Mammary epithelial cell (primary cell): ENCODE results near the gene TTC39C.

ENCODE experiments used
- EZH2 ChIP-seq: IDR thresholded peaks from 2 replicates; pipeline ENCODE4 v1.6.1; 2012; ENCODE audit warnings: low read length, inconsistent platforms, borderline replicate concordance
- TF ChIP-seq, protein P1 (sequence below), 2 donors: IDR thresholded peaks in 1 of 2; conservative IDR thresholded peaks in 1 of 2; 2 replicates each; pipeline ENCODE4 v1.5.1; 2011 to 2012; ENCODE audit warnings: inconsistent platforms in 2 of 2, low read length in 2 of 2, mild to moderate bottlenecking in 2 of 2, control low read depth in 1 of 2, low read depth in 1 of 2; ENCODE audit not compliant: insufficient read depth in 1 of 2; ENCODE audit errors: extremely low read depth in 1 of 2

- TF ChIP-seq, protein P1, sequence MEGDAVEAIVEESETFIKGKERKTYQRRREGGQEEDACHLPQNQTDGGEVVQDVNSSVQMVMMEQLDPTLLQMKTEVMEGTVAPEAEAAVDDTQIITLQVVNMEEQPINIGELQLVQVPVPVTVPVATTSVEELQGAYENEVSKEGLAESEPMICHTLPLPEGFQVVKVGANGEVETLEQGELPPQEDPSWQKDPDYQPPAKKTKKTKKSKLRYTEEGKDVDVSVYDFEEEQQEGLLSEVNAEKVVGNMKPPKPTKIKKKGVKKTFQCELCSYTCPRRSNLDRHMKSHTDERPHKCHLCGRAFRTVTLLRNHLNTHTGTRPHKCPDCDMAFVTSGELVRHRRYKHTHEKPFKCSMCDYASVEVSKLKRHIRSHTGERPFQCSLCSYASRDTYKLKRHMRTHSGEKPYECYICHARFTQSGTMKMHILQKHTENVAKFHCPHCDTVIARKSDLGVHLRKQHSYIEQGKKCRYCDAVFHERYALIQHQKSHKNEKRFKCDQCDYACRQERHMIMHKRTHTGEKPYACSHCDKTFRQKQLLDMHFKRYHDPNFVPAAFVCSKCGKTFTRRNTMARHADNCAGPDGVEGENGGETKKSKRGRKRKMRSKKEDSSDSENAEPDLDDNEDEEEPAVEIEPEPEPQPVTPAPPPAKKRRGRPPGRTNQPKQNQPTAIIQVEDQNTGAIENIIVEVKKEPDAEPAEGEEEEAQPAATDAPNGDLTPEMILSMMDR (conservative IDR thresholded peaks at IDR 0.05 in 1 of 2, IDR thresholded peaks at IDR 0.05 in 1 of 2; ENCODE audit: extremely low read depth in 1 of 2, insufficient read depth in 1 of 2, low read depth in 1 of 2, low read length in 2 of 2): no peak
- no peak for TF ChIP-seq EZH2
Observed at GRCh38 chr18:24013051-24013450, 1.5 kb upstream of the TTC39C start.
